Stimulated activated naive CD8-positive, alpha-beta T cell treated with anti-CD3 and anti-CD28 coated beads, Interleukin-15, amount 100 ng/mL, for 72 hours (primary cell): ENCODE measurements around the gene TBC1D16.

Source experiments
- ATAC-seq: fragments of 150-1000 bp; cut with Tn5 transposase; 2 replicates; pipeline ENCODE4 v1.10.0; 2021; ENCODE audit warnings: mild to moderate bottlenecking, moderate library complexity
- DNase-seq, 2 donors: peaks; one replicate each; pipeline ENCODE4 v3.0.0; 2021 to 2022
- H3K27ac Mint-ChIP-seq, 2 donors: one replicate each; pipeline ENCODE4 v1.8.0; 2022; ENCODE audit warnings: mild to moderate bottlenecking in 2 of 2, mixed read lengths in 2 of 2, moderate library complexity in 2 of 2
- H3K27me3 Mint-ChIP-seq: one replicate; pipeline ENCODE4 v1.8.0; 2022; ENCODE audit warnings: mixed read lengths
- H3K4me1 Mint-ChIP-seq: one replicate; pipeline ENCODE4 v1.8.0; 2022; ENCODE audit warnings: mild to moderate bottlenecking, mixed read lengths
- H3K4me3 Mint-ChIP-seq, 2 donors: one replicate each; pipeline ENCODE4 v1.8.0; 2022; ENCODE audit warnings: mild to moderate bottlenecking in 2 of 2, mixed read lengths in 2 of 2, moderate library complexity in 1 of 2
- H3K9me3 Mint-ChIP-seq, 2 donors: one replicate each; pipeline ENCODE4 v1.8.0; 2022; ENCODE audit warnings: mixed read lengths in 2 of 2

Gene TBC1D16

GRCh38 chr17:79913896-79914812, 121.5 kb downstream of the TBC1D16 start:
- no peak for ATAC-seq
- no peak overlapping the region for H3K4me3 Mint-ChIP-seq
- no peaks in the 10 kb centered on the region for H3K9me3 Mint-ChIP-seq
- no peak for DNase-seq
- H3K27ac Mint-ChIP-seq = no peak overlapping the region
- peaks cover 7% of the 10 kb centered on the region for H3K27me3 Mint-ChIP-seq
- no peaks in the 10 kb centered on the region for H3K4me1 Mint-ChIP-seq

GRCh38 chr17:79913451-79913850, 122.2 kb downstream of the TBC1D16 start:
- ATAC-seq (no peak), DNase-seq (no peak)
- Mint-ChIP-seq H3K27me3 (peaks cover 7% of the 10 kb centered on the region), H3K4me1 (no peaks in the 10 kb centered on the region), H3K4me3 (no peak overlapping the region), H3K27ac (no peak overlapping the region), H3K9me3 (no peaks in the 10 kb centered on the region)

GRCh38 chr17:79912552-79913330, 122.9 kb downstream of the TBC1D16 start:
- no peaks in the 10 kb centered on the region for H3K9me3 Mint-ChIP-seq
- H3K4me3 Mint-ChIP-seq = no peak overlapping the region
- peaks cover 8% of the 10 kb centered on the region for H3K27me3 Mint-ChIP-seq
- H3K4me1 Mint-ChIP-seq = no peaks in the 10 kb centered on the region
- no peak overlapping the region for H3K27ac Mint-ChIP-seq
- ATAC-seq (no peak), DNase-seq (no peak)

- no peak overlapping the region for H3K4me3 Mint-ChIP-seq
- peaks cover 15% of the 10 kb centered on the region for H3K27me3 Mint-ChIP-seq
- ATAC-seq (no peak), DNase-seq (no peak)
- no peaks in the 10 kb centered on the region for H3K9me3 Mint-ChIP-seq
- H3K27ac Mint-ChIP-seq = peak overlapping the region in 1 of 2 donors; percentile 19
- H3K4me1 Mint-ChIP-seq = no peaks in the 10 kb centered on the region
Measured at GRCh38 chr17:79911430-79912399, 124.0 kb downstream of the TBC1D16 start.

- Mint-ChIP-seq H3K27me3 (peaks cover 15% of the 10 kb centered on the region), H3K9me3 (no peaks in the 10 kb centered on the region), H3K27ac (no peak overlapping the region), H3K4me3 (no peak overlapping the region), H3K4me1 (no peaks in the 10 kb centered on the region)
- ATAC-seq (no peak), DNase-seq (no peak)
Measured at GRCh38 chr17:79910985-79911361, 124.7 kb downstream of the TBC1D16 start.

- no peak overlapping the region for H3K27ac Mint-ChIP-seq
- DNase-seq = no peak
- no peak for ATAC-seq
- H3K27me3 Mint-ChIP-seq = peaks cover 8% of the 10 kb centered on the region
- no peak overlapping the region for H3K4me3 Mint-ChIP-seq
- no peaks in the 10 kb centered on the region for H3K4me1 Mint-ChIP-seq
- no peaks in the 10 kb centered on the region for H3K9me3 Mint-ChIP-seq
Measured at GRCh38 chr17:79909121-79909520, 126.6 kb downstream of the TBC1D16 start.

- no peak for ATAC-seq
- H3K27ac Mint-ChIP-seq = no peak overlapping the region
Measured at GRCh38 chr17:79907850-79908249, 127.8 kb downstream of the TBC1D16 start.

GRCh38 chr17:79907217-79907715, 128.4 kb downstream of the TBC1D16 start:
- Mint-ChIP-seq H3K9me3 (no peaks in the 10 kb centered on the region), H3K27me3 (peaks cover 11% of the 10 kb centered on the region), H3K27ac (no peak overlapping the region), H3K4me3 (no peak overlapping the region), H3K4me1 (no peaks in the 10 kb centered on the region)
- ATAC-seq (no peak), DNase-seq (no peak)

More at GRCh38 chr17:79907850-79908249, 127.8 kb downstream of the TBC1D16 start:
- Mint-ChIP-seq H3K4me1 (no peaks in the 10 kb centered on the region), H3K9me3 (no peaks in the 10 kb centered on the region), H3K27me3 (peaks cover 8% of the 10 kb centered on the region), H3K4me3 (no peak overlapping the region)
- DNase-seq = no peak

GRCh38 chr17:79905832-79906231, 129.8 kb downstream of the TBC1D16 start:
- Mint-ChIP-seq H3K27me3 (peaks cover 25% of the 10 kb centered on the region), H3K4me3 (no peak overlapping the region), H3K4me1 (no peaks in the 10 kb centered on the region), H3K9me3 (no peaks in the 10 kb centered on the region), H3K27ac (no peak overlapping the region)
- DNase-seq (no peak), ATAC-seq (no peak)

GRCh38 chr17:79904865-79905264, 130.8 kb downstream of the TBC1D16 start:
- no peaks in the 10 kb centered on the region for H3K9me3 Mint-ChIP-seq
- H3K4me1 Mint-ChIP-seq = no peaks in the 10 kb centered on the region
- peaks cover 30% of the 10 kb centered on the region for H3K27me3 Mint-ChIP-seq
- no peak overlapping the region for H3K27ac Mint-ChIP-seq
- ATAC-seq = no peak
- no peak for DNase-seq
- no peak overlapping the region for H3K4me3 Mint-ChIP-seq

- Mint-ChIP-seq H3K27me3 (peaks cover 31% of the 10 kb centered on the region), H3K9me3 (no peaks in the 10 kb centered on the region), H3K4me1 (no peaks in the 10 kb centered on the region), H3K4me3 (no peak overlapping the region), H3K27ac (peak overlapping the region; percentile 42 to 75)
- ATAC-seq = peak; percentile 43
- no peak for DNase-seq
Measured at GRCh38 chr17:79902146-79902791, 133.4 kb downstream of the TBC1D16 start.

- Mint-ChIP-seq H3K4me1 (no peaks in the 10 kb centered on the region), H3K9me3 (no peaks in the 10 kb centered on the region), H3K4me3 (no peak overlapping the region), H3K27ac (no peak overlapping the region), H3K27me3 (peaks cover 37% of the 10 kb centered on the region)
- DNase-seq = no peak
- no peak for ATAC-seq
Measured at GRCh38 chr17:79901131-79901530, 134.5 kb downstream of the TBC1D16 start.

- ATAC-seq (no peak), DNase-seq (no peak)
- Mint-ChIP-seq H3K4me1 (no peaks in the 10 kb centered on the region), H3K27me3 (peaks cover 37% of the 10 kb centered on the region), H3K4me3 (no peak overlapping the region), H3K9me3 (no peaks in the 10 kb centered on the region), H3K27ac (no peak overlapping the region)
Measured at GRCh38 chr17:79899584-79899983, 136.1 kb downstream of the TBC1D16 start.

- ATAC-seq = no peak
Measured at GRCh38 chr17:79897243-79898063, 138.2 kb downstream of the TBC1D16 start.

More at GRCh38 chr17:79897243-79898063, 138.2 kb downstream of the TBC1D16 start:
- Mint-ChIP-seq H3K4me1 (no peaks in the 10 kb centered on the region), H3K27me3 (peaks cover 38% of the 10 kb centered on the region), H3K9me3 (no peaks in the 10 kb centered on the region), H3K4me3 (no peak overlapping the region), H3K27ac (no peak overlapping the region)
- no peak for DNase-seq
